Stimulated activated CD4-positive, alpha-beta T cell treated with anti-CD3 and anti-CD28 coated beads, TNF-alpha, amount 100 ng/mL, for 48 hours (primary cell): ENCODE results near the gene CHCHD3.

ENCODE experiments used
- DNase-seq, 3 donors: peaks; one replicate each; pipeline ENCODE4 v3.0.0-alpha.2; 2020; ENCODE audit warnings: low read depth in 3 of 3

Gene CHCHD3

DNA sequence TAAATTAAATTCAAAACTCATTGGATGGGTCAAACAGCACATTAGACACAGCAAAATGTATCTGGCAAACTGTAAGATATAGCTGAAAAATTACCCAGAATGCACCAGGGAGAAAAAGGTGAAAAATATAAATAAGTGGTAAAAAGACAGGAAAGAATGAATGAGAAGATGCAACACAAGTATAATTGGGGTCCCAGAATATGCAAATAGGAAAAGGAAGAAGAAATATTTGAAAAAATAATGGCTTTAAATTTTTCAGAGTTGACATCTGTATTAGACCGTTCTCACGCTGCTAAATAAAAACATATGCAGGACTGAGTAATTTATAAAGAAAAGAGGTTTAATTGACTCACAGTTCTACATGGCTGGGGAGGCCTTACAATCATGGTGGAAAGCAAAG, 337.9 kb downstream of the CHCHD3 start:
- DNase-seq, result no peak

DNA sequence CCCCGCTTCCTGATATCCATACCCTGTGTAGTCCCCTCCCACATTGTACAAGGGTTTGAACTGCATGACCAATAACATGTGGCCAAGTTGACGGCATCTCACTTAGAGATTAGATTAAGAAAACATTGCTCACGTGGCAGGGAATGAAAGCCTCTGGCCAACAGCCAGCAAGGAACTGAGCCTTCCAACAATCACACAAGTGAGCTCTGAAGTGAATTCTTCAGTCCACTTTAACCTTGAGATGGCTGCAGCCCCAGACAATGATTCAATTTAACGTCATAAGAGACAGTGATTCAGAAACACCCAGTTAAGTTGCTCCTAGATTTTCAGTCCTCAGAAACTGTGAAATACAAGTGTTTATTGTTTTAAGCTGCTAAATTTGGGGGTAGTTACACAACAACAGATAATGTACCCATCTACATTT, 339.7 kb downstream of the CHCHD3 start:
- DNase-seq, result no peak

DNA sequence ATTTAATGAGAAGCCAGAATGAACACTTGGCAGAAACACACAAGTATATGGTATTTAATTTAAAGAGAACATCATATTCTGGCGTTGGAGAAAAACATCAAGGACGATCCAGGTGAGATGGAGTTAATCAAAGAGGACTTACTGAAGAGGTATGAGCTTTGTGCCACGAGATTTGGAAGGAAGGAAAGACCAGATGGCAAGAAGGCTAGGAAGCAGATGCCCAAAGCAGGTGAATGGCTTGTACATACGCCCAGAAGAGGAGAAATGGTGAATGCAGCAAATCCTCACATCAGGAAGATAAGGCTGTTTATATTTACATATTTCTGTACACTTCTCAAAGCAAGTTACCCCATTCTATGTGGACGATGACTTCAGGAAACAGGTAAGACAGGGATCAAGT, 341.7 kb downstream of the CHCHD3 start:
- DNase-seq, result no peak

DNA sequence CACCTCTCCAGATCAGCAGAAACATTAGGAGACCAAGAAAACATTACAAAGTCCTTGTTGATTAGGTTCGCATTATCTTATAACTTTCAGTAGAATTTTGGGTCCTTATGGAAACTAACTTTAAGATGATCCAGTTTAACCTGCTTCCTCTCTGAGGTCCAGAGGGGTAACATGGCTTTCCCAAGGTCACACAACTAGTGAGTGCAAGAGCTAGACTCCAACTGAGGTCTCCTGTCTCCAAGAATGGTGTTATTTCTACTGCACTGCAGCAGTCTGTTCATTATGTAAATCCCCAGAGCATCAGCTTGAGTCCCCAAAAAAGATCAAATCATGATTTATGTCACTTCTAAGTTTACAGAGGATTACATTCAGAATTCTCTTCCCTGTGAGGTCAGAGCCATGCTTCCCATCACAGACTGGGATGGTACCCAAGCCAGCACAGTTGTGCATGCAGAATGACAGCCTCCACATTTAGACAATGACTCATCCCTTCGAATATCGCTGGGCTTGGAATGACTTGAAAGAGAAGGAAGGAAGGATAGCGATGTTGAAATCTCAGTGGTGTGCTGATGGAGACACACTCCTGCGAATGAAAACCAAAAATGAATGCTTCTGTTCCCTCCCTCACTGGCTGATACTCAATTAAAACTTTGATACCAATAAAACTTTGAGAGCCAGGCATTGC, 342.5 kb downstream of the CHCHD3 start:
- DNase-seq, result no peak

DNA sequence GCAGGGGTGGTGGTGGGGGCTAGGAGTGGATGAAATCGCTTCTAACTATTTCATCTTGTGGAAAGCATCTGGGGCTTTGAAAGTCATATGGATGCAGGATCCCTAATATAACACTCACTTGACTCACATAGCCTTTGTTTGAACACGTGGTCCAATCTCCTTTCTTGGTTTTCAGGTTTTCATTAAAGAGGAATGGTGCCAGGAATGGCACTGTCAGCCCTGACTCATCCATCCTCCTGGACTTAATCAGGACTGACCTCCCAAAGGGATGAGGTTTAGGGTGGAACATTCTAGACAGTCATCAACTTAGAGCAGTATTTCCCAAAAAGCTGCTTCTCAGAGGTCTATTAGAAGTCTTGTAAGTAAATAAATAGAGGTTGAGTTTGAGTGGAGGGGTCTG, 343.6 kb downstream of the CHCHD3 start:
- no peak for DNase-seq

DNA sequence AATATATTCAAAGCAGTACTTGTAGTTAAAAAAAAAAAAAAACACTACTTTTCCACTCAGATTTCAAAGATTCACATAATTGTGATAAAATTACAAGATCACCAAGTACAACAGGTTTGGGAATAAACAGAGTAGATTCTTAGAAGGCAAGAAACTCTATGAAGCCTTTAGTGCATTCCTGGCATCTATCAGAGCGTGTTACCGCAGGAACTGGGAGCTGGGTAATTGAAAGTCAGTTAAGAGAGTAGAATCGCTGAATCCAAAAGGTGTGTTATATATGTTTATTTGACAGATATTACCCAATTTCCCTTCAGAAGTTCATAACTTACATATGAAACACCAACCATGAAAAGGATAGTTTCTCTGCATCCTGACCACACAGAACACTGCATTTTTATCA, 346.4 kb downstream of the CHCHD3 start:
- DNase-seq, result no peak
